ENCODE data around the gene ETF1. TPM values are rescaled to one million over a fixed set of nuclear protein-coding genes. Genes with fewer than 3 reads are reported as not detected.
A peak's percentile ranks its signal among the peaks of the same experiment; 100 is the strongest.

Gene ETF1
- total RNA-seq, 4 donors from 2014 or later, result 39.8 to 66.6 (median 54.1) TPM

GRCh38 chr5:138468133-138468965 lies 74.7 kb downstream of the ETF1 start:
- Histone ChIP-seq H3K27me3 (no peaks in the 10 kb centered on the region), H3K36me3 (no peaks in the 10 kb centered on the region), H3K4me3 (peak overlapping the region in 1 of 4 donors; percentile 87), H3K27ac (peak overlapping the region in 1 of 4 donors; percentile 95), H3K4me1 (peaks cover 11 to 25% (median 19%) of the 10 kb centered on the region in 4 donors), H3K9me3 (no peaks in the 10 kb centered on the region)
- in situ Hi-C loops (cut with MboI; ENCODE audit: low pct_ligation_motif_present in 1 of 4, low pct_unique_long_range_greater_than_20kb in 1 of 4, low sequenced_read_pairs in 3 of 4), result no loop called here
- peak in 2 of 3 donors; percentile 50 to 76 for TF ChIP-seq POLR2AphosphoS5 (IDR thresholded peaks at IDR 0.05)
- no peak for TF ChIP-seq CTCF (IDR thresholded peaks at IDR 0.05)
- no peak for TF ChIP-seq EP300 (IDR thresholded peaks at IDR 0.05; ENCODE audit: low read depth)
- TF ChIP-seq POLR2A (IDR thresholded peaks at IDR 0.05), result peak; percentile 32
- 84 to 87% methylated on average over 6 to 7 of the region's 7 CpGs for WGBS, 2 donors (ENCODE audit: low coverage in 1 of 2)
- intact Hi-C loops (cut with DNase I; ENCODE audit: low total_unique reads), result no loop called here
- no peak for DNase-seq

DNA sequence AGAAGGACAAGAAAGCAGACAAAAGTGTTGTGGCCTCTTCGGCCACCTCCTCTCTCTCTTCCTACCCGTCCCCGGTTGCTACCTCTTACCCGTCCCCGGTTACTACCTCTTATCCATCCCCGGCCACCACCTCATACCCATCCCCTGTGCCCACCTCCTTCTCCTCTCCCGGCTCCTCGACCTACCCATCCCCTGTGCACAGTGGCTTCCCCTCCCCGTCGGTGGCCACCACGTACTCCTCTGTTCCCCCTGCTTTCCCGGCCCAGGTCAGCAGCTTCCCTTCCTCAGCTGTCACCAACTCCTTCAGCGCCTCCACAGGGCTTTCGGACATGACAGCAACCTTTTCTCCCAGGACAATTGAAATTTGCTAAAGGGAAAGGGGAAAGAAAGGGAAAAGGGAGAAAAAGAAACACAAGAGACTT lies 75.3 kb downstream of the ETF1 start:
- peaks cover 12 to 27% (median 20%) of the 10 kb centered on the region in 4 donors for H3K4me1 ChIP-seq
- peak overlapping the region in 1 of 4 donors; percentile 87 for H3K4me3 ChIP-seq
- no peaks in the 10 kb centered on the region for H3K9me3 ChIP-seq
- peak overlapping the region in 1 of 4 donors; percentile 95 for H3K27ac ChIP-seq
- peak; percentile 55 for DNase-seq
- TF ChIP-seq CTCF (IDR thresholded peaks at IDR 0.05) (no peak), EP300 (IDR thresholded peaks at IDR 0.05; ENCODE audit: low read depth) (no peak), POLR2A (IDR thresholded peaks at IDR 0.05) (peak; percentile 45), POLR2AphosphoS5 (IDR thresholded peaks at IDR 0.05) (peak in 2 of 3 donors; percentile 30 to 53)
- H3K36me3 ChIP-seq, result no peaks in the 10 kb centered on the region
- in situ Hi-C loops (cut with MboI; ENCODE audit: low pct_ligation_motif_present in 1 of 4, low pct_unique_long_range_greater_than_20kb in 1 of 4, low sequenced_read_pairs in 3 of 4) (no loop called here), intact Hi-C loops (cut with DNase I; ENCODE audit: low total_unique reads) (no loop called here)
- WGBS, 2 donors (ENCODE audit: low coverage in 1 of 2), result 88 to 91% methylated on average over 12 to 14 of the region's 14 CpGs
- no peaks in the 10 kb centered on the region for H3K27me3 ChIP-seq

- 91 to 100% methylated on average over 1 to 45 of the region's 45 CpGs for WGBS, 2 donors (ENCODE audit: low coverage in 1 of 2)
- no peaks in the 10 kb centered on the region for H3K27me3 ChIP-seq
- TF ChIP-seq POLR2A (IDR thresholded peaks at IDR 0.05) (peak; percentile 18), POLR2AphosphoS5 (IDR thresholded peaks at IDR 0.05) (peak in 2 of 3 donors; percentile 67 to 95), EP300 (IDR thresholded peaks at IDR 0.05; ENCODE audit: low read depth) (no peak), CTCF (IDR thresholded peaks at IDR 0.05) (no peak)
- peak overlapping the region in 3 of 4 donors; percentile 75 to 87 (median 85) for H3K4me3 ChIP-seq
- DNase-seq, result peak; percentile 51
- H3K27ac ChIP-seq, result peak overlapping the region in 3 of 4 donors; percentile 42 to 99 (median 95)
- H3K36me3 ChIP-seq, result no peaks in the 10 kb centered on the region
- intact Hi-C loops (cut with DNase I; ENCODE audit: low total_unique reads) (no loop called here), in situ Hi-C loops (cut with MboI; ENCODE audit: low pct_ligation_motif_present in 1 of 4, low pct_unique_long_range_greater_than_20kb in 1 of 4, low sequenced_read_pairs in 3 of 4) (no loop called here)
- H3K4me1 ChIP-seq, result peaks cover 12 to 27% (median 20%) of the 10 kb centered on the region in 4 donors
- no peaks in the 10 kb centered on the region for H3K9me3 ChIP-seq
Measured at GRCh38 chr5:138466900-138467710, 75.9 kb downstream of the ETF1 start.
